NCI-H69 (cell line): ENCODE results near the gene NFXL1.
A peak's percentile ranks its signal among the peaks of the same experiment; 100 is the strongest.

Experiments
- DNase-seq: peaks from one replicate; lab custom pipeline; 2025; lab: John Stamatoyannopoulos, UW

NFXL1 gene

DNA sequence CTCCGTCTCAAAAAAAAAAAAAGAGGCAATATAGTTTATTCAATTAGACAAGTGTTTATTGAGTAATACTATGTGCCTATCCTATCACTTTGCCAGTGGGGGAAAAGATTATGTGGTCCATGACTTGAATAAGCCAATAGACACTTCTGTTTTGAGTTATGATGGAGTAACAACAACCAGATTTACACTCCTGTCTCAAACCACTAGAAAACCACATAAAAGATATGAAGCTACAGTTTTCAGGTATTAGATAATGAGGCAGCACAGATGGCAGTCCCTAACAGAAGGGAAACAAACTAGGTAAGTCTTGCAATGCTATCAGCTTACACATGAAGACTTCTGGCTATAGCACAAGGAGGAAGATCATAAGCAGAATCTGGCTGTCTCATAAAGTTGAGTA lies 22.5 kb downstream of the NFXL1 start:
- no peak for DNase-seq

DNA sequence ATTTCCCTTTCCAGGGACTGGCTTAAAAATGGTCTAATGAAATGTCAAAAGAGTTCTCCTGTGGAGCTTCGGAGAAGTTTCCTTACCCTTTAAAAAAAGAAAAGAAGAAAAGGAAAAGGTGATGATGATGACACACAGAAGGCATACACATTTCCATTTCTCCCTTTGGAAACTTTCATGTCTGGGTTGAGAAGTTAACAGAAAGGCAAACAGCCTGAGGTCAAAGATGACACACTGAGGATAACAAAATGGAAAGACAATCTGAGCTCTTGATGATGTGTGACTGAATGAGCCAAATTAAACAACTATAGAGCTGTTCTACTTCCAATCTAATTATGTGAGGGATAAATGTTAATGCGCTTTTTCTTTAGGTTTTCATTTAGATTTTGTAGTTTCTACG lies 32.2 kb downstream of the NFXL1 start:
- DNase-seq = no peak

DNA sequence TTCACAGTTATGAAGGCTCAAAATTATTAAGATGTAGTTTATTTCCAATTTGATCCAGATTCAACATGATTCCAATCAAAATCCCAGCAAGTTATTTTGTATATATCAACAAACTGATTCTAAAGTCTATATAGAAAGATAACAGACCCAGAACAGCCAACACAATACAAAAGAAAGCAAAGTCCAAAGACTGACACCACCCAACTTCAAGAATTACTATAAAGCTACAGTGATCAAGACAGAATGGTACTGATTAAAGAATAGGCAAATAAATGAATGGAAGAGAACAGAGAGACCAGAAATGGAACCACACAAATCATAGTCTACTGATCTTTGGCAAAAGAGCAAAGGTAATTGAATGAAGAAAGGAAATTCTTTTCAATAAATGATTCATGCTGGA lies 34.9 kb downstream of the NFXL1 start:
- DNase-seq = no peak

DNA sequence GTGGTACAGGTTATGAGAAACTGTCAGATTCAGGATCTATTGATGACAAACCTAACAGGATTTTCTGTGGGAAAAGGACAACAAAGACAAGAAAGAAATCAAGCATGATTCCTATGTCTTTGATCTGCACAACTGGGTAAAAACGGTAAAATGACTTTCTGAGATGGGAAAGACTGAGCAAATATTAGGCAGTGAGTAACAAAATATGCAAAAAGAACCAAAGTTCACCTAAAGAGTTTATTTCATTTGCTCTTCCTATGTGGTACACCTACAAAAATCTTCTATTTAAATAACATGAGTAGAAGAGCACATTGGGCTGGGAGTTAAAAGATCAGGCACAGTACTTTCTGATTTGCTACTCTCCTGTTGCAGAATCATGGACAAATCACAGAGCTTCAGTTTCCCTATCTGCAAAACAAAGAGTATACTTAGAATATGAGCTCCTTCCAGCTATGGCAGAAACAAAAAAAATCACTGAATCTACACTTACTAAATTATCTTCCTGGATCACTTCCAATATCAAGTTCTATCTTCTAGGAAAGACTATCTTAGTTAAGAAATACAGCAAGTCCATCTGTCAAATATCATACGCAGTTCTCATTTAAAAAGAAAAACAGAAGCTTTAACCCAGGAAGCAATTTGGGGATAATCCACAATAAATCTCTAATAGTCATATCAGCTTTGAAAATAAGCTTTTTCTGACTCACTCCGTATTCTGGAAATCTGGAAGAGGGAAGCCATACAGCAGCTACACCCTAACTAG lies 37.4 kb downstream of the NFXL1 start:
- DNase-seq = no peak

DNA sequence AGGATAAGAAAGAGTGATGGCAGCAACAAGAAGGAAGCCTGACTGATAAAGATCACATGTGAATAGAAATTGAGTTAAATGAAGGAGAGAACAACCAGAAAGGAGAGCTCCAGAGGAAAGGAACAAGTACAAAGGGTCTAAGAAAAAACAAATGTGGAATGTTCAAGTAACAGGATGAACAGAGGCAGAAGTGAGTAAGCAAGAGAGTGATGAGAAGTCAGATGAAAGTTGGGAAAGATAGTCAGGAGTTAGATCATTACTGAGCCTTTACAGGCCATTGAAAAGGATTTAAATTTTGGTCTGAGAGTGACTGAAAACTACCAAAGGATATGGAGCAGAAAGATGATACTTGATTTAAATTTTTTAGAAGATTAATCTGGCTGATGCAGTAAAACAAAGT lies 38.1 kb downstream of the NFXL1 start:
- DNase-seq = no peak

DNA sequence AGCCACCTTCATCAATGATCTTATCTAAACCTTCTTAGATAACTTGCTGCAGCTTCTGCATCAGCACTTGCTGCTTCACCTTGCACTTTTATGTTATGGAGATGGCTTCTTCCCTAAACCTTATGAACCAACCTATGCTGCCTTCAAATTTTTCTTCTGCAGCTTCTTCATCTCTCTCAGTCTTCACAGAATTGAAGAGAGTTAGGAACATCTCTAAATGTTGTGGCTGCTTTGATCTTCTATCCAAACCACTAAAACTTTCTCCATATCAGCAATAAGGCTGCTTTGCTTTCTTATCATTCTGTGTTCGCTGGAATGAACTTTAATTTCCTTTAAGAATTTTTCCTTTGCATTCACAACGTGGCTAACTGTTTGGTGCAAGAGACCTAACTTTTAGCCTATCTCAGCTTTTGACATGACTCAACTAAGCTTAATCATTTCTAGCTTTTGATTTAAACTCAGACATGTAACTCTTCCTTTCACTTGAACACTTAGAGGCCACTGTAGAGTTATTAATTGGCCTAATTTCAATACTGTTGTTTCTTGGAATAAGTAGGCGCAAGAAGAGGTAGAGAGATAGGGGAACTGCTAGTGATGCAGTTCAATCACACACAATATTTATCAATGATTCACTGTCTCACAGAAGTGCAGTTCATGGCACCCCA lies 40.4 kb downstream of the NFXL1 start:
- DNase-seq = no peak

DNA sequence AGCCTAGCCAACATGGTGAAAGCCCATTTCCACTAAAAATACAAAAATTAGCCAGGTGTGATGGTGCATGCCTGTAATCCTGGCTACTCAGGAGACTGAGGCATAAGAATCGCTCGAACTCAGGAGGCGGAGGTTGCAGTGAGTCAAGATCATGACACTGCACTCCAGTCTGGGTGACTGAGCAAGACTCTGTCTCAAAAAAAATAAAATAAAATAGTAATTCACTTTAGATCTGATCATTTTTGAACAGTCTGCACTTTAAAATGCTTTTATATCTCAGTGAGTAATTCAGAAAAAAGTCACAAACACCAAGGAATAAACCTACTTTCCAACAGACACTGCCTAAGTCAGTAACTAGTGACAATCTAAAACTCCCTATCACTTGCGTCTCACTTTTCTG lies 50.9 kb downstream of the NFXL1 start:
- DNase-seq = no peak

DNA sequence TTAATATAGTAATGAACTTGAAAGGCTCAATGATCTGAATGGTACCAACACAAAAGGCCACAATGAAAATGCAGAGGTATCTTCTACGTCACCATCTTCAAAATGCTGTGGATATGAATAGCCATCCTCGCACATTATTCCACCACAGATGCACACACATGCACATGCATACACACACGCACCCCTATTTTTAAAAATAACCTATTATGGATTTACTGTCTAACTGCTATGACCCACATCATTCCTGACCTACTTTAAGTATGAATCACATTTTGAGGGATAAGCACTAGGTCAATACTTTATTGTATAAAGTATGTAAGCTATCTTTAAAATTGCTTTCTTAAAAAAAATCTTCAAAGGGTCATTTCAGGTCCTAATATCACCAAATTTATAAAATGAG lies 52.1 kb downstream of the NFXL1 start:
- DNase-seq = no peak

DNA sequence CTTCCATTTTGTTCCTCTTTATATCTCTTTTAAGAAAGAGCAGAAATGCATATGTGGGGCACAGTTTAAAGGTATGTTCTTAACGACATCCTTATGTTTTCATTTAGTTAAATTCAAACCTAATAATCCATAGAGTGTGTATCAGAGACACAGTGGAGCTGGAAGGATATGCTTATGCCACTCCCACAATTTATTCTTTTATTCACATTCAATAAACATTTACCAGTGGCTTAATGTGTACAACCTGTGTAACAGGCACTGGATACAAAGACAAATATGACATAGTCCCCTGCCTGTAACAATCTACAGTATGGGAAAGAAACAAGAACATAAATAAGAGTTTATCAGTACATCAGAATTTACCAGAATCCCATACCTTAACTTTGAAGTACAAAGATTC lies 54.1 kb downstream of the NFXL1 start:
- no peak for DNase-seq

DNA sequence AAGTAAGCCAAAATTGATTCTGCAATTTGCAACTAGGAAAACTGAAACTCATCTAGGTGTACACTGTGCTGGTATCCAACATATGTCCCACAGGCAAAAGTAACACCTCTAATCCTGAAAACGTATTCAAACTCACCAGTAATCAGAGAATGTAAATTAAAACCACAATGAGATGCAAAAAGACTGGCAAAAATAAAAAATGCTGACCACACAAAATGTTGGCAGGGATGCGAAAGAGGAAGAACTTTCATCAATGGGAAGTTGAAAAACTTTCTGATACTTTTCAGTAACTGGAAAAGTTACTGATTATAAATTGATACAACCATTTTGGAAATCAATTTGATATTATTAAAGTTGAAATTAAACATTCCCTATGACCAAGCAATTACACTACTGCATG lies 56.4 kb downstream of the NFXL1 start:
- no peak for DNase-seq

DNA sequence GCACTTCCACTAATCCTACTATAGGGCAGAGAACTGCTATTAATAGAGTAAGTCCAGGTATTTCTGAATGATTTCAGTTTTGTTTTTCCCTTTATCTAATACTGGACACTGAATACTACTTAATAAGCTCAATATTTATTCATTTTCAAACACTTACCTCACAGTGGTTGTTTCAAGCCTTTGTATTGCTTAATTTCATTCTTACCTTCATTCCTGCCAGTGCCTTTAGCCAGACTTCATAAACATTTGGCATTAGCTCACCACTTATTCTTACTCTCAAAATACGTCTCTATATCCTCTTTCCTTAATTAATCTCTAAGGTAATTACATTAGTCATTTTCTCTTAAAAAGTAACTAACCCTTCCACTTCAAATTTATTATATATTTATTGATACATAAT lies 57.7 kb downstream of the NFXL1 start:
- DNase-seq = no peak

DNA sequence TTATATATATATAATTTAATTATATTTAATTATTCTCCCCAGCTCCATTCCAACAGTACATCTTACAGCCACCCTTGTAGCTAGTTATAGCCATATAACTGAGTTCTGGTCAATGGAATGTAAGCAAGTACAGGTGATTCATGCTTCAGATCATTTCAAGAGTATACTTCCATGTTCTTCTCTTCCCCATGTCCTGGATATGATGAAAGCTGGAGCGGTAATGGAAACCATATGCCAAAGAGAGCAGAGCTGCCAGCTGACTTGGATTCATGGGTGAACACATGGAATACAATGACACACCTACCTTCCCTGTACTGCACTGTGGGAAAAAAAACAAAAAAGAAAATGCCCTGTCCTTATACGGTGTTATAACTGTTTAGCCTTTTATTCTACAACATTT lies 59.0 kb downstream of the NFXL1 start:
- DNase-seq = no peak

DNA sequence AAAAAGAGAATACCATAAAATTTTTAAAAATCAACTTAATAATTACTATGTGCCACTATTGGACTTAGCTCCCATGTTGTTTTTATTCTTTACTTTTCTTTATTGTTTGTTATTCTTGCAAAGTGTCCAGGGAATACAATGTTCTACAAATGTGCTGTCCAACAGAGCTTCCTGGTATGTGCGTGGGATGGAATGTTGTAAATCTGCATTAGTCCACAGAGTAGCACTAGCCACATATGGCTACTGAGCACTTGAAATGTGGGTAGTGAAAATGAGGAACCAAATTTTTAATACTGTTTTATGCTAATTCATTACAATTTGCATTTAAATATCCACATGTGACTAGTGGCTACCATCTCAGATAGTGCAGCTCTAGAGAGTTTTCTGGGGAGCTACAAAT lies 62.2 kb downstream of the NFXL1 start:
- DNase-seq = no peak

DNA sequence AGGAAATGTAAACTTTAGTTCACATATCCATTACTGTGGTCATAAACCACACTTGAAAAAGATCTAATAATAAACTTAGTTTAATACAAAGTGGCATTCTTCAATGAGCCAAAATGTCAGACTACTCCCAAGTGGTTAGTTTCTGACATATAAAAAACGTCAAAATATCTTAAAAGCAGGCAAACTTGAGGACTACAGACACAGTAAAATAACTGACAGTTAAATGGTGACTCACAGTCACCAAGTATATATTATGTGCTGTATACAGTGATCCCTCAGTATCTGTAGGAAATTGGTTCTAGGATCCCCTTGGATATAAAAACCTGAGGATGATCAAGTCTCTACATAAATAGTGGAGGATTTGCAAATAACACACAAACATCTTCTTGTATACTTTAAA lies 64.9 kb downstream of the NFXL1 start:
- DNase-seq = no peak

DNA sequence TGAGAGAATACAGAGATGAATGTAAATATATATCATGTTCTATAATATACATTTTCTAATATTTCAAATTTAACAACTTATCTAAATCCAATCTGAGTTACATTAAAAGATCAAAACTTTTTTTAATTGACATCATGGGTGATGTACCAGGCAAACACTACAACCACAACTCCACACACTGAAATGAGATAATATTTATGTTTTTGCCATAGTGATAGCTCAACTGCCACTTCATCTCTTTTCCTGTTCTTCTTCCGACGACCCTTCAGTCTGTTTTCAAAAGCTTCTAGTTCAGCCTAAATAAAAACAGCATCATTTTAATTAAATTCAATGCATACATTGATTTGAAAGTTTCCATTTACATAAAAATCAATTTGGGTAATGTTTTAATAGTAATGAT lies 66.3 kb downstream of the NFXL1 start:
- DNase-seq = no peak

DNA sequence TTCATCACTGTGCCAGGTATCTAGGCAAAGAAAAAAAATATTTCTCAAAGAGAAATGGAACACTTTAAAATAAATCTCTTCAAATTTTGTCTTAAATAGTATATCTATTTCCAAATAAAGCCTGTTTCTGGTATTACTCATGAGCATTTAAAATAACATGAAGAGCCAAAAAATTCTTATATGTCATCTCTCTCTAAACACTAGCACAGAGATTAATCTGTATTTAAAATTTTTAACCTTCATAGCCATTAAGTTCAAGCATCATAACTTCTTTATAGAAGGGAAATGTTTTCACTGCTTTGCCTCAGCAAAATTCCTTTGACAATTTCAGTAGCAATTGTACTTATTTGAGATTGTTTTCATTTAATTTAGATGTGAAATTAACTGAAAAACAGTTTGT lies 71.4 kb downstream of the NFXL1 start:
- DNase-seq = no peak

DNA sequence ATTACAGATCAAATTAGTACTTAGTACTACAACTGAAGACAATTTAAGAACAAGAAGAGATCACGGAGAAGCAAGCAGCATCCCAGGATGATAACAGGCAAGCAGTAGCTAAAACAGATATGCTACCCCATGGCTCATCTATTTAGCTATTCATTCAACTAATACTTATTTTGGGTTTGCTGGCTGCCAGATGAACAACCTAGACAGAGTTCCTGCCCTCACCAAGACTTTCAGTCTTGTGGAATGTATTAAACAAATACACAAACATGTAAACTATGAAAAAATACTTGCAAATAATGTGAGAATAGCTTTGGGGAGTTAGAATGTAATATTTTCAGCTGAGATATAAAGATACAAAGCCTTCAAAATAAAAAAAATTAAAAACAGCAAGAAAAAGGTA lies 74.1 kb downstream of the NFXL1 start:
- no peak for DNase-seq

DNA sequence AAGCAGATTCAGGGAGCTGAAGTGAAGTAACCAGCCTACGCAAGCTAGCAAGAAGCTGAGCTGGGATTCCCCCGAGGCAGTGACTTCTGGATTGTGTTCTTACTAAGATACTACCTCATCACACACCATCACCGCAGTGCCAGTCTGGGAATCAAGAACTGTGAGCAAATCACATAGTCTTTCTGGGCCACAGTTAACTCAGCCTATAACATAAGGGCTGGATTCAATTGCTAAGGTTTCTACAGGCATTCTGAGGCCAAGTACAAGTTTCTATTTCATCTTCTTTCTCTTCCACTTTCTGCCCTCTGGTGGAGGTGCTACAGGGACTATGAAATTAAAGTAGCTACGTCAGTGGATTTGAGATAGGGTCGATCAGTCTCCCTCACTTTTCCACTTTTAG lies 75.1 kb downstream of the NFXL1 start:
- no peak for DNase-seq

DNA sequence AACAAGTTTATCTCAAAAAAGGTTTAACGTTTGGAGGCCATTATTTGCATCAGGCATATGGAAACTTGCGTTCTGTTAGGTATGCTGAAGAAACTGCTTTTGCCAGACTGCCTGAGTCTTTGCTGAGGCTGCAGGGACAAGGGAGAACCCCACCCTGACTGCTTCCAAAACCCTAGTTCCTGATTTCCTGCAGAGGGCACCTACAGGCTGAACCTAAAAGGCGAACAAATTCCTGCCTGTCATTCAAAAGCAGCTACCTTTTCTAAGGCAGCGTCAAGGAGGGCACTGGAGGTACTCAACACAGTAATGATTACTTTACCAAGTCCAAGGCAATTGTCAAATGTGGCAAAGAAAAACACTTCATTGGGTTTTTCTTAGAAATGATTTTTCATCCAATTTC lies 75.9 kb downstream of the NFXL1 start:
- peak; percentile 2 for DNase-seq

DNA sequence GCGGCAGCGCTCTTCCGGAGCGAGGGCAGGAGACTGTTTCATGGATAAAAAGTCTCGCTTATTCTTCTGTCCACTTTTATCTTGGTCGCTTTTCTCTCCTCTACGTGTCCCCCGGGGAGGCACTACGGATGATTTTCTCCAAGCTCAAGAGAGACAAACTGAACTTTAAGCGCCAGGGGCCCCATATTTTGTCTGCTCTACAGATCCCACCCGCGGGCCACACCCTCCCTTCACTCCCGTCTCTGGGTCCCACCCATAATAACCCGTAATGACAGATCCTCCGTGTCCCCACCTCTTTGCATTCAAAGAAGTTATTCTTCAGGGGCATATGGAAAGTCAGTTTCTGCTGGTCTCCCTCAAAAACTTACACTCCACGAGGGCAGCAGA lies 76.5 kb downstream of the NFXL1 start, which contains the start of gene CORIN:
TSS of gene CORIN (minus strand) at position 160 of the 387 bp plus-strand sequence. CDS start at position 42, 118 bp downstream.
- DNase-seq = peak; percentile 16

DNA sequence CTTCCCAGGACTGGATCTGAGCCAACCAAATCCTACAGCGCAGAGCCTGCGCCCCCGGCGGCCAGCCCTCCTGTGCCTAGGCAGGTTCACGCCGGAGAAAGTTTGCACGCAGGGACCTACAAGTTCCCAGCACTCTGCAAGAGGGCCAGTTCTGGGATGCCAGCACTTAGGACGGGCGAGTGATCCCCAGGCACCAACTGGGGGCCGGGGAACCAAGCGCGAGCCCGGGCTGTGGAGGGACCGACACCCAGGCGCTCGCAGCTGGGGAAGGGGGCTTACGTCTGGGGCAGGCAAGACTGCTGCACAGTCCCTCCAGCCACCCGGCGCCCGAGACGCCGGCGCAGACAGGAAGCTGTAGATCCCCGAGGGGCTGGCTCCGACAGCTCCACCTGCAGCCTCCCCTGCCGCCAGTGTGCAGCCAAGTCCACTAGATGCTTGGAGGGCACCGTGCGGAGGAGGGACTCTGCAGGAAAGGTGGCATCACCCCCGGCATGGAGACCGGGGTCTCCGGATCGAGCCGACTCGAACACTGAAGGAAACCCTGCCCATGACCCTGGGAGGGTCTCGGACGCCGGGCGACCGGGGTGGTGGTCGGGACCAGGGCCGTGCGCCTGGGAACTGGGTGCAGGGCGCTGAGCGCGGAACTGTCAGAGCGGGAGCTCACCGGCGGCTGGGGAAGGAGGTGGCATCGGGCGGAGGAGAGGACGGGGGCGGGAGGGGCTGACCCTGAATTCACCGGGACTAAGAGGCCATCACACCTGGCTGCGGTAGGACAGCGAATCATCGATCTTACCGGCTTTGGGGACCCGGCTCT lies 77.1 kb downstream of the NFXL1 start:
- DNase-seq = peak; percentile 63

DNA sequence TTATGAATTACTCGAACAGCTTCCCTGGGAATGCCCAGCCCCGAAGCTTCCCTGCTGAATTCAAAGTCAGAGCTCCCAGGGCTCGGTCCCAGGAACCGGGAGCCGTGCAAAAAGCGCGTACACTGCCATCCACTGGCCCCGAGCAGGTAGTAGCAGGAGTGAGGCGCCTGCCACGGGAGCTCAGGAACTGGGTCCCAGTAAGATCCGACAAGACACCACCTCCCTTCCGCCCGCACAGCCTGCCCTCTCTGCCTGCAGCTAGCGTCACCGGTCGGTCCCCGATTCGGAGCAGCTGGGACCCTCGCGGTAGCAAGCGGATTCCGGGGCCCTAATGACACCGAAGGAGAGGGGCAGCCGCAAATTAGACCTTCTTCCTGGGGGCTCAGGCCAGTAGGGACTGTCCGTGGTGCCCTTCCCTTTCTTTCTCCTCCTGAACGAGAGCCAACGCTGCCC lies 77.7 kb downstream of the NFXL1 start:
- peak; percentile 78 for DNase-seq

DNA sequence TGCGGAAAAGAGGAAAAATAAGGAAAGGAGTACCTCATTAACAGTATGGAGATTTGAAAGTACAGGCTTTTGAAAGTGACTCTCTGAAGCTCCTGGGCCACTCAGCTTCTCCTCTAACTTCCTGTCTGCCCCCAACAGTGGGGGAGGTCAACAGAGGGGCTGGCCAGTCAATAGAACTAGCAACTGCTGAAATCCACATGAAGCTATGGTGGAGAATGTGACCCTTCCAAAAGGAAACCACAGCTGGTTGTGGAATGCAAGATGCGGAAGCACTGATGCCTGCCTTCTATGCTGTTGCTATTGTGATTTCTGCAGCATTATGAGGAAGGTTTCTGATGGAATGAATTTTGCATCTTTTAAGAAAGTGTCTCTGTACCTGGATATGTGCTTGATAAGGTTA lies 78.9 kb downstream of the NFXL1 start:
- DNase-seq = no peak
